K562 (cell line): ENCODE data around the gene ZNG1C. TPM values are rescaled to one million over a fixed set of nuclear protein-coding genes. Genes with fewer than 3 reads are reported as not detected.
"Not testable (repeated sequence)": the region's sequence is repeated elsewhere in the genome, so short reads cannot be mapped to it uniquely, and the experiment has no call there.

Experiments
- ATAC-seq: fragments of 200-7000 bp; cut with Tn5 transposase; 3 replicates; pipeline ENCODE4 v1.9.1; 2020; ENCODE audit warnings: moderate library complexity
- BruUV-seq: library from RNA; stranded (reverse); fragments of 400-500 nt; replicated peaks from 2 replicates; lab custom pipeline; 2021; lab: Mats Ljungman, UMichigan
- CTCF ChIA-PET: fragments of 300-600 bp; formaldehyde crosslinking; extraction: SDS; loops from one replicate; lab custom pipeline; 2021; ENCODE audit warnings: low intra/inter-chr PET ratio; lab: Yijun Ruan, JAX
- POLR2A ChIA-PET: fragments of 300-600, 350-650 bp; sonication (Branson Sonifier 250); formaldehyde crosslinking; extraction: SDS; loops from one replicate; lab custom pipeline; 2021; ENCODE audit warnings: antibody characterized with exemption, inconsistent platforms; lab: Yijun Ruan, JAX
- DNase-seq, 4 experiments: peaks; one replicate each; pipeline versions ENCODE4 v3.0.0 to v3.0.0-alpha.2; 2011 to 2018; ENCODE audit warnings: low spot score in 3 of 4, mixed read lengths in 3 of 4; ENCODE audit errors: extremely low read depth in 1 of 4
- FAIRE-seq: peaks from 2 replicates; lab custom pipeline; 2011; peaks lifted over from hg19 to GRCh38; lab: Jason Lieb, UNC
- H2AFZ ChIP-seq: 2 replicates; pipeline ENCODE4 v1.6.0; 2011; ENCODE audit warnings: low read depth, low read length, control low read depth, inconsistent platforms
- H3K27ac ChIP-seq: fragments of 200-600 bp; 3 replicates; pipeline ENCODE4 v1.8.0; 2011; ENCODE audit warnings: low read depth, mild to moderate bottlenecking, control low read depth, inconsistent platforms, low read length, moderate library complexity, mixed read lengths; ENCODE audit errors: extremely low read depth
- H3K27me3 ChIP-seq, 2 experiments: fragments of 300-600 bp in 1 of 2; 2 replicates in 1 of 2; 3 replicates in 1 of 2; pipeline versions ENCODE4 v1.6.0 to v1.8.0; 2011; ENCODE audit warnings: inconsistent platforms in 2 of 2, low read length in 2 of 2, mild to moderate bottlenecking in 1 of 2, mixed read lengths in 1 of 2, moderate library complexity in 1 of 2; ENCODE audit not compliant: control insufficient read depth in 2 of 2, insufficient read depth in 2 of 2
- H3K36me3 ChIP-seq: fragments of 300-600 bp; 3 replicates; pipeline ENCODE4 v1.8.0; 2011; ENCODE audit warnings: mild to moderate bottlenecking, low read length, inconsistent platforms; ENCODE audit not compliant: control insufficient read depth, insufficient read depth
- H3K4me1 ChIP-seq, 2 experiments: fragments of 200-600 bp in 1 of 2; replicated peaks in 1 of 2; 2 replicates in 1 of 2; 3 replicates in 1 of 2; pipeline versions ENCODE4 v1.5.1 to v1.8.0; 2011; ENCODE audit warnings: inconsistent platforms in 2 of 2, low read length in 2 of 2, mild to moderate bottlenecking in 1 of 2, mixed read lengths in 1 of 2, moderate library complexity in 1 of 2; ENCODE audit not compliant: control insufficient read depth in 2 of 2, insufficient read depth in 2 of 2
- H3K4me2 ChIP-seq: 2 replicates; pipeline ENCODE4 v1.6.1; 2011; ENCODE audit warnings: low read length, control low read depth, inconsistent platforms, mixed read lengths; ENCODE audit not compliant: insufficient read depth
- H3K4me3 ChIP-seq: fragments of 200-600 bp; sonication (generic), shearing (Covaris generic); 2 replicates; pipeline ENCODE4 v1.5.1; 2016; ENCODE audit warnings: control low read depth, inconsistent platforms
- H3K79me2 ChIP-seq: fragments of 200-600 bp; 3 replicates; pipeline ENCODE4 v1.8.0; 2011; ENCODE audit warnings: low read length, inconsistent platforms; ENCODE audit not compliant: control insufficient read depth, insufficient read depth
- H3K9ac ChIP-seq, 2 experiments: 2 replicates each; pipeline versions ENCODE4 v1.6.0 to v1.6.1; 2011; ENCODE audit warnings: low read depth in 2 of 2, low read length in 2 of 2, control low read depth in 1 of 2, inconsistent platforms in 1 of 2, mild to moderate bottlenecking in 1 of 2, mixed read lengths in 1 of 2; ENCODE audit not compliant: insufficient read depth in 1 of 2
- H3K9me1 ChIP-seq: one replicate; pipeline ENCODE4 v1.6.0; 2011; ENCODE audit warnings: inconsistent platforms, mild to moderate bottlenecking, low read length, moderate library complexity; ENCODE audit not compliant: control insufficient read depth, insufficient read depth
- H3K9me3 ChIP-seq: replicated peaks from 2 replicates; pipeline ENCODE4 v1.5.1; 2011; ENCODE audit warnings: low read depth, low read length, inconsistent platforms; ENCODE audit not compliant: control insufficient read depth, insufficient read depth
- H4K20me1 ChIP-seq: replicated peaks from 2 replicates; pipeline ENCODE4 v1.6.1; 2011; ENCODE audit warnings: low read length, inconsistent platforms, mixed read lengths; ENCODE audit not compliant: control insufficient read depth, insufficient read depth
- ARID1B ChIP-seq: fragments of 450-650 bp; IDR thresholded peaks from 2 replicates; pipeline ENCODE4 v1.6.1; 2016; ENCODE audit warnings: antibody characterized with exemption, mild to moderate bottlenecking, inconsistent platforms
- CBFA2T2 ChIP-seq: fragments of 450-650 bp; conservative IDR thresholded peaks from 2 replicates; pipeline ENCODE4 v1.6.1; 2017; ENCODE audit warnings: mild to moderate bottlenecking
- CBFA2T3 ChIP-seq: fragments of 450-650 bp; IDR thresholded peaks from 2 replicates; pipeline ENCODE4 v1.6.1; 2017
- KDM1A ChIP-seq, 2 experiments: fragments of 450-650 bp; IDR thresholded peaks; 2 replicates each; pipeline ENCODE4 v1.6.1; 2016; ENCODE audit warnings: mild to moderate bottlenecking in 2 of 2
- TAL1 ChIP-seq: fragments of 450-650 bp; IDR thresholded peaks from 2 replicates; pipeline ENCODE4 v1.6.1; 2016; ENCODE audit warnings: mild to moderate bottlenecking
- WGBS: fragments of 100-300 bp; shearing (Covaris generic); methylation state at CpG from one replicate; pipeline ENCODE4 v1.1.6; 2016; ENCODE audit warnings: low coverage, mixed read lengths; ENCODE audit not compliant: insufficient coverage; ENCODE audit errors: missing lambda C conversion rate; 5-methylcytosine and 5-hydroxymethylcytosine counted together
- in situ Hi-C: fragments of 300-500 bp; cut with MboI; formaldehyde crosslinking; loops from 4 replicates; pipeline ENCODE4 v1.15.0; 2018; ENCODE audit warnings: inconsistent platforms, mixed read lengths
- intact Hi-C: fragments of 100-400 bp; cut with micrococcal nuclease; formaldehyde crosslinking; loops from 2 replicates; pipeline ENCODE4 v1.14.2; 2022
- polyA plus RNA-seq, 8 experiments: library from polyadenylated mRNA; depleted of rRNA in 4 of 8; stranded (reverse) in 5 of 8; unstranded in 3 of 8; fragments of >200 nt; fragmentation: Nextera tagmentation in 2 of 8; fragmentation: Illumina TruSeq in 1 of 8; extraction: Ambion mirVana in 2 of 8; extraction: Trizol in 1 of 8; gene quantifications; 2 replicates each; pipeline versions ENCODE4 v1.2.1 to v1.2.3, GENCODE V29; 2011 to 2014; ENCODE audit warnings: inconsistent platforms in 1 of 8, missing spikeins in 1 of 8
- total RNA-seq, 7 experiments: library from RNA; depleted of rRNA in 6 of 7; stranded (reverse); fragments of >200 nt in 6 of 7; fragmentation: Illumina TruSeq in 2 of 7; extraction: Trizol in 2 of 7; gene quantifications; 2 replicates each; pipeline versions ENCODE4 v1.2.1 to v1.2.3, GENCODE V29; 2011 to 2021; ENCODE audit warnings: low replicate concordance in 1 of 7

Gene ZNG1C
- total and polyA plus RNA-seq, 9 of the 15 experiments (the other 6 are each of a cell fraction or from before 2014, with no cell fraction given): 23.8 to 135 (median 65.0) TPM

DNA sequence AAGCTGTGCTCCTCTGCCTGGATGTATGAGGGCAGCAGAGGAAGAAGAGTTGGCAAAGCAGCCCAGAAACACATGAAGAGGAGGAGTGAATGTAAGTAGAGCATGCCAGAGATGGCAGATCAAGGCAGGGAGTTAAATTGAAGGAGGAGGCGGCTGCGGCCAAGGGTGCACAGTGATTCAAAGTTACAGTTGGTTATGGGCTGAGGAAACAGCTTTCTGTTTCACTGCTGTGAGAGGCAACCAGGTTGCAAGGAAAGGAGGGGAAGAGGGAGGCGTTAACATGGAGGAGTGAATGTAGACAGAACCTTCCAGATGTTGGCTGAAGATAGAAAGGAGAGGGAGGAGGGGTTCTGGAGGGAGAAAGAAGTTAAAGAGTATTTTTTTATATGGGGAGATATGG is 94.2 kb downstream of the ZNG1C start:
- CTCF ChIA-PET, intact Hi-C loops, H3K79me2 ChIP-seq, H3K4me1 ChIP-seq, H3K9me1 ChIP-seq, H3K27me3 ChIP-seq, H3K4me2 ChIP-seq, FAIRE-seq, BruUV-seq, DNase-seq, H4K20me1 ChIP-seq, H3K36me3 ChIP-seq, POLR2A ChIA-PET, H3K9ac ChIP-seq, H3K9me3 ChIP-seq, H3K4me3 ChIP-seq: not testable (repeated sequence)
- in situ Hi-C loops: loop anchor here (25.0 kb wide), 1 partner anchor 226 kb away; no protein-coding TSS in a partner anchor
- H3K27ac ChIP-seq: peak overlapping the region; percentile 46; the same call in 1 of the 3 replicates
- no CpG with 5 or more reads among the region's 3 CpGs for WGBS
- peak; percentile 97 for ATAC-seq
- H2AFZ ChIP-seq: peak overlapping the region; percentile 55; the same call in 1 of the 2 replicates
- peak; percentile 66 for TF ChIP-seq ARID1B
- peak; percentile 53 for TF ChIP-seq CBFA2T3
- TF ChIP-seq TAL1: peak; percentile 49
- TF ChIP-seq CBFA2T2: peak; percentile 36; the same call in 1 of the 2 replicates
- peak in 1 of 2 experiments; percentile 14; a peak in 1 of 4 replicates for TF ChIP-seq KDM1A (IDR thresholded peaks at IDR 0.05)

- H3K79me2 ChIP-seq, POLR2A ChIA-PET, intact Hi-C loops, H2AFZ ChIP-seq, CTCF ChIA-PET, H3K27me3 ChIP-seq, FAIRE-seq, H3K9me1 ChIP-seq, DNase-seq, BruUV-seq, H3K27ac ChIP-seq, H4K20me1 ChIP-seq, H3K4me1 ChIP-seq, H3K9ac ChIP-seq, H3K4me2 ChIP-seq, H3K36me3 ChIP-seq, H3K4me3 ChIP-seq, H3K9me3 ChIP-seq: not testable (repeated sequence)
- 0% methylated on average over 2 of the region's 10 CpGs for WGBS
- in situ Hi-C loops: loop anchor here (25.0 kb wide), 1 partner anchor 226 kb away; no protein-coding TSS in a partner anchor
- peak; percentile 82 for ATAC-seq
These were observed 95.0 kb downstream of the ZNG1C start for GRCh38 chr9:68336639-68337339.

DNA sequence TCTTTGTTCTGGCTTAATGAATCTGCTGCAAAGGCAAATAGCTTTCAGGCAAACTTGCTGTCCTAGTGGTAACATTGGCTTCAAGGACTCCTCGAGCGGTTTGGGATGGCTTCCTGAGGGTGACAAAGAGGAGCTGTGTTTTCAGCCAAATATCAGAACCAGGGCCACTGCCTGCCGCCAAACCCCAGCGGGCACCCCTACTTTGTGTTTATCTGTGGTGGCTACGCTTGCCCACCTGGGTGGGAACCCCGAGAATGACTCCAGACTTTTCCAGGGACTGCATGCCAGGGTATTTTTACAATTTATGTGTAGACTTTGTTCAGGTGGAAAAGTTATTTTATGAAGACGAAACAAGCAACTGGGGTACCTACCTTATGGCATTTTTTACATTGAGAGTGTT is 96.2 kb downstream of the ZNG1C start:
- H3K79me2 ChIP-seq, H3K9ac ChIP-seq, H3K4me3 ChIP-seq, H3K4me1 ChIP-seq, intact Hi-C loops, BruUV-seq, H3K36me3 ChIP-seq, H2AFZ ChIP-seq, H3K27ac ChIP-seq, H3K27me3 ChIP-seq, FAIRE-seq, H3K9me3 ChIP-seq, H3K4me2 ChIP-seq, ATAC-seq, CTCF ChIA-PET, DNase-seq, H3K9me1 ChIP-seq, H4K20me1 ChIP-seq, POLR2A ChIA-PET: not testable (repeated sequence)
- WGBS: 90% methylated on average over 5 of the region's 7 CpGs
- in situ Hi-C loops: loop anchor here (25.0 kb wide), 1 partner anchor 224 kb away; no protein-coding TSS in a partner anchor
